K562 (cell line): ENCODE results near the gene NRXN3. TPM values are rescaled to one million over a fixed set of nuclear protein-coding genes. Genes with fewer than 3 reads are reported as not detected.

ENCODE experiments used
- ATAC-seq: fragments of 200-7000 bp; cut with Tn5 transposase; 3 replicates; pipeline ENCODE4 v1.9.1; 2020; ENCODE audit warnings: moderate library complexity
- BruUV-seq: library from RNA; stranded (reverse); fragments of 400-500 nt; replicated peaks from 2 replicates; lab custom pipeline; 2021; lab: Mats Ljungman, UMichigan
- CTCF ChIA-PET: fragments of 300-600 bp; formaldehyde crosslinking; extraction: SDS; loops from one replicate; lab custom pipeline; 2021; ENCODE audit warnings: low intra/inter-chr PET ratio; lab: Yijun Ruan, JAX
- POLR2A ChIA-PET: fragments of 300-600, 350-650 bp; sonication (Branson Sonifier 250); formaldehyde crosslinking; extraction: SDS; loops from one replicate; lab custom pipeline; 2021; ENCODE audit warnings: antibody characterized with exemption, inconsistent platforms; lab: Yijun Ruan, JAX
- DNase-seq, 4 experiments: peaks; one replicate each; pipeline versions ENCODE4 v3.0.0 to v3.0.0-alpha.2; 2011 to 2018; ENCODE audit warnings: low spot score in 3 of 4, mixed read lengths in 3 of 4; ENCODE audit errors: extremely low read depth in 1 of 4
- FAIRE-seq: peaks from 2 replicates; lab custom pipeline; 2011; peaks lifted over from hg19 to GRCh38; lab: Jason Lieb, UNC
- H2AFZ ChIP-seq: 2 replicates; pipeline ENCODE4 v1.6.0; 2011; ENCODE audit warnings: low read depth, low read length, control low read depth, inconsistent platforms
- H3K27ac ChIP-seq: fragments of 200-600 bp; 3 replicates; pipeline ENCODE4 v1.8.0; 2011; ENCODE audit warnings: low read depth, mild to moderate bottlenecking, control low read depth, inconsistent platforms, low read length, moderate library complexity, mixed read lengths; ENCODE audit errors: extremely low read depth
- H3K27me3 ChIP-seq, 2 experiments: fragments of 300-600 bp in 1 of 2; 2 replicates in 1 of 2; 3 replicates in 1 of 2; pipeline versions ENCODE4 v1.6.0 to v1.8.0; 2011; ENCODE audit warnings: inconsistent platforms in 2 of 2, low read length in 2 of 2, mild to moderate bottlenecking in 1 of 2, mixed read lengths in 1 of 2, moderate library complexity in 1 of 2; ENCODE audit not compliant: control insufficient read depth in 2 of 2, insufficient read depth in 2 of 2
- H3K36me3 ChIP-seq: fragments of 300-600 bp; 3 replicates; pipeline ENCODE4 v1.8.0; 2011; ENCODE audit warnings: mild to moderate bottlenecking, low read length, inconsistent platforms; ENCODE audit not compliant: control insufficient read depth, insufficient read depth
- H3K4me1 ChIP-seq, 2 experiments: fragments of 200-600 bp in 1 of 2; replicated peaks in 1 of 2; 2 replicates in 1 of 2; 3 replicates in 1 of 2; pipeline versions ENCODE4 v1.5.1 to v1.8.0; 2011; ENCODE audit warnings: inconsistent platforms in 2 of 2, low read length in 2 of 2, mild to moderate bottlenecking in 1 of 2, mixed read lengths in 1 of 2, moderate library complexity in 1 of 2; ENCODE audit not compliant: control insufficient read depth in 2 of 2, insufficient read depth in 2 of 2
- H3K4me2 ChIP-seq: 2 replicates; pipeline ENCODE4 v1.6.1; 2011; ENCODE audit warnings: low read length, control low read depth, inconsistent platforms, mixed read lengths; ENCODE audit not compliant: insufficient read depth
- H3K4me3 ChIP-seq: fragments of 200-600 bp; sonication (generic), shearing (Covaris generic); 2 replicates; pipeline ENCODE4 v1.5.1; 2016; ENCODE audit warnings: control low read depth, inconsistent platforms
- H3K79me2 ChIP-seq: fragments of 200-600 bp; 3 replicates; pipeline ENCODE4 v1.8.0; 2011; ENCODE audit warnings: low read length, inconsistent platforms; ENCODE audit not compliant: control insufficient read depth, insufficient read depth
- H3K9ac ChIP-seq, 2 experiments: 2 replicates each; pipeline versions ENCODE4 v1.6.0 to v1.6.1; 2011; ENCODE audit warnings: low read depth in 2 of 2, low read length in 2 of 2, control low read depth in 1 of 2, inconsistent platforms in 1 of 2, mild to moderate bottlenecking in 1 of 2, mixed read lengths in 1 of 2; ENCODE audit not compliant: insufficient read depth in 1 of 2
- H3K9me1 ChIP-seq: one replicate; pipeline ENCODE4 v1.6.0; 2011; ENCODE audit warnings: inconsistent platforms, mild to moderate bottlenecking, low read length, moderate library complexity; ENCODE audit not compliant: control insufficient read depth, insufficient read depth
- H3K9me3 ChIP-seq: replicated peaks from 2 replicates; pipeline ENCODE4 v1.5.1; 2011; ENCODE audit warnings: low read depth, low read length, inconsistent platforms; ENCODE audit not compliant: control insufficient read depth, insufficient read depth
- H4K20me1 ChIP-seq: replicated peaks from 2 replicates; pipeline ENCODE4 v1.6.1; 2011; ENCODE audit warnings: low read length, inconsistent platforms, mixed read lengths; ENCODE audit not compliant: control insufficient read depth, insufficient read depth
- CC2D1A ChIP-seq: fragments of 450-650 bp; IDR thresholded peaks from 2 replicates; pipeline ENCODE4 v1.6.1; 2017; ENCODE audit warnings: mild to moderate bottlenecking
- MNT ChIP-seq, 2 experiments: fragments of 450-650 bp; conservative IDR thresholded peaks; 2 replicates each; pipeline ENCODE4 v1.6.1; 2017; ENCODE audit warnings: mild to moderate bottlenecking in 2 of 2, moderate library complexity in 2 of 2
- TAF1 ChIP-seq: IDR thresholded peaks from 2 replicates; pipeline ENCODE4 v1.6.1; 2011; ENCODE audit warnings: mild to moderate bottlenecking, low read length, moderate library complexity; ENCODE audit not compliant: insufficient read depth, control insufficient read depth, severe bottlenecking; ENCODE audit errors: extremely low read depth
- TAL1 ChIP-seq: fragments of 450-650 bp; IDR thresholded peaks from 2 replicates; pipeline ENCODE4 v1.6.1; 2016; ENCODE audit warnings: mild to moderate bottlenecking
- THAP7 ChIP-seq: fragments of 250-450 bp; sonication (Bioruptor Pico); IDR thresholded peaks from 2 replicates; pipeline ENCODE4 v1.5.0; 2021
- ZNF133 ChIP-seq: fragments of 250-450 bp; sonication (Bioruptor Pico); IDR thresholded peaks from 2 replicates; pipeline ENCODE4 v1.4.0; 2020; ENCODE audit warnings: mild to moderate bottlenecking
- ZNF24 ChIP-seq: fragments of 450-650 bp; IDR thresholded peaks from 2 replicates; pipeline ENCODE4 v1.6.1; 2016
- ZNF280B ChIP-seq: fragments of 250-450 bp; sonication (Bioruptor Pico); IDR thresholded peaks from 2 replicates; pipeline ENCODE4 v1.5.1; 2021; ENCODE audit warnings: mild to moderate bottlenecking
- ZNF764 ChIP-seq: fragments of 250-450 bp; sonication (Bioruptor Pico); IDR thresholded peaks from 2 replicates; pipeline ENCODE4 v1.4.0; 2020; ENCODE audit warnings: low read depth, mild to moderate bottlenecking, moderate library complexity
- WGBS: fragments of 100-300 bp; shearing (Covaris generic); methylation state at CpG from one replicate; pipeline ENCODE4 v1.1.6; 2016; ENCODE audit warnings: low coverage, mixed read lengths; ENCODE audit not compliant: insufficient coverage; ENCODE audit errors: missing lambda C conversion rate; 5-methylcytosine and 5-hydroxymethylcytosine counted together
- in situ Hi-C: fragments of 300-500 bp; cut with MboI; formaldehyde crosslinking; loops from 4 replicates; pipeline ENCODE4 v1.15.0; 2018; ENCODE audit warnings: inconsistent platforms, mixed read lengths
- intact Hi-C: fragments of 100-400 bp; cut with micrococcal nuclease; formaldehyde crosslinking; loops from 2 replicates; pipeline ENCODE4 v1.14.2; 2022
- polyA plus RNA-seq, 8 experiments: library from polyadenylated mRNA; depleted of rRNA in 4 of 8; stranded (reverse) in 5 of 8; unstranded in 3 of 8; fragments of >200 nt; fragmentation: Nextera tagmentation in 2 of 8; fragmentation: Illumina TruSeq in 1 of 8; extraction: Ambion mirVana in 2 of 8; extraction: Trizol in 1 of 8; gene quantifications; 2 replicates each; pipeline versions ENCODE4 v1.2.1 to v1.2.3, GENCODE V29; 2011 to 2014; ENCODE audit warnings: inconsistent platforms in 1 of 8, missing spikeins in 1 of 8
- total RNA-seq, 7 experiments: library from RNA; depleted of rRNA in 6 of 7; stranded (reverse); fragments of >200 nt in 6 of 7; fragmentation: Illumina TruSeq in 2 of 7; extraction: Trizol in 2 of 7; gene quantifications; 2 replicates each; pipeline versions ENCODE4 v1.2.1 to v1.2.3, GENCODE V29; 2011 to 2021; ENCODE audit warnings: low replicate concordance in 1 of 7
- TF ChIP-seq, protein P1 (sequence below), 2 experiments: IDR thresholded peaks; 2 replicates each; pipeline ENCODE4 v1.6.1; 2012; ENCODE audit warnings: improper control_type of control experiment in 2 of 2, low read depth in 2 of 2, low read length in 2 of 2, borderline replicate concordance in 1 of 2
- TF ChIP-seq, protein P2 (sequence below): fragments of 250-450 bp; sonication (Bioruptor Pico); IDR thresholded peaks from 2 replicates; pipeline ENCODE4 v1.6.1; 2021; ENCODE audit warnings: mild to moderate bottlenecking
- TF ChIP-seq, protein P3 (sequence below): fragments of 450-650 bp; formaldehyde crosslinking; IDR thresholded peaks from 2 replicates; pipeline ENCODE4 v1.4.0; 2020; ENCODE audit warnings: mild to moderate bottlenecking, moderate library complexity

NRXN3 gene
- total and polyA plus RNA-seq, 9 of the 15 experiments (the other 6 are each of a cell fraction or from before 2014, with no cell fraction given): 0.09 TPM; not detected in 8

DNA sequence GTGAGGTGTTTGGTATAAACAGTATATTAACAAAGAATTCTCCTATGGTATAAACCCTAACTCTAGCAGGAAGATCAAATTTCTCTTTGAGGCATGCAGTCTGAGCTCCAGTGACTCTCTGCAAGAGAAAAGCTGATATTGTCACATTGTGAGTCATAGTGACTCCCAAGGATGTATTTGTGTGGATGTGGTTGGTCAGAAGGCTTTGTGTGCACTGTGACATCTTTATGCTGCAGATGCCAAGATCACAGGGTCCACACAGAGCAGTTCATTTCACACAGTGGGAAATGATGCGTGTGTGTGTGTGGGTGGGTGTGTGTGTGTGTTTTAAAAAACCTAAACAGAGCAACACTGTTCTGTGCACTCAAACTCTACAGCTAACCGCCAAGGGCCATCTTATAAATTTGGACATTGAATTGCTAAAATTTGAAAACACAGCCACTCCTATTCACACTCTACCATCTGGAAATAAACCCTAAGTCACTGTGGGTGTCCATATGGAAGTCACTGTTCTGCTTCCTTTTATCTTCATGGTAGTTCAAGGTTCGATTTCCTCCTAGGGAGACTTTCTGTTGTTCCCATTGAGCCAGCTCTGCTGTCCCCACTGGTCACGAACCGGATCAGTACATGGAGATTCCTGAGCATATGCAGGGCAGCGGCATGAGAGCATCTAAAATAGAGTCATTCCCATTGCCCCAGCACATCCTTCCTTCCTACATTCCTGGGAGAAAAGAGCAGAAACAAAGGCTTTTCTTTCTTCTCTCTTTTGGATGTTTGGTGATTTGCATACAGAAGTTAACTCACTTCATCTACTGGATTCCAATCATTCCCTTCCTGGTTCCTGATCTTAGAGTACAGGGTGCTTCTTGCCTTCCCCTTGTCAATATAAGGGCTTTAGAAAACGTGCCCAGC is 1313.6 kb downstream of the NRXN3 start:
- Histone ChIP-seq H3K4me3 (no peak overlapping the region), H4K20me1 (no peaks in the 10 kb centered on the region), H2AFZ (no peak overlapping the region), H3K36me3 (no peaks in the 10 kb centered on the region), H3K79me2 (no peaks in the 10 kb centered on the region), H3K9ac (no peak overlapping the region), H3K27ac (no peak overlapping the region), H3K27me3 (no peaks in the 10 kb centered on the region), H3K9me1 (no peaks in the 10 kb centered on the region), H3K4me2 (no peak overlapping the region), H3K4me1 (no peaks in the 10 kb centered on the region), H3K9me3 (no peaks in the 10 kb centered on the region; the same call in 1 of the 2 replicates)
- ATAC-seq (no peak), DNase-seq (no peak), FAIRE-seq (no peak)
- BruUV-seq: no TSS peak
- ChIA-PET CTCF (no interaction called here), POLR2A (interaction anchor here (0.7 kb wide), 1 partner anchor 51 kb away, joined by 3 read pairs; no protein-coding TSS in a partner anchor)
- in situ Hi-C loops (no loop called here), intact Hi-C loops (no loop called here)
- 0% methylated on average over 7 of the region's 7 CpGs for WGBS
- TF ChIP-seq TAL1 (no peak), ZNF24 (no peak), CC2D1A (no peak), THAP7 (CRISPR knock-in tag) (no peak), MNT (conservative IDR thresholded peaks at IDR 0.05) (no peak), TAF1 (no peak), ZNF764 (CRISPR knock-in tag) (no peak), ZNF280B (CRISPR knock-in tag) (no peak), ZNF133 (CRISPR knock-in tag) (no peak)
- TF ChIP-seq, protein P1, sequence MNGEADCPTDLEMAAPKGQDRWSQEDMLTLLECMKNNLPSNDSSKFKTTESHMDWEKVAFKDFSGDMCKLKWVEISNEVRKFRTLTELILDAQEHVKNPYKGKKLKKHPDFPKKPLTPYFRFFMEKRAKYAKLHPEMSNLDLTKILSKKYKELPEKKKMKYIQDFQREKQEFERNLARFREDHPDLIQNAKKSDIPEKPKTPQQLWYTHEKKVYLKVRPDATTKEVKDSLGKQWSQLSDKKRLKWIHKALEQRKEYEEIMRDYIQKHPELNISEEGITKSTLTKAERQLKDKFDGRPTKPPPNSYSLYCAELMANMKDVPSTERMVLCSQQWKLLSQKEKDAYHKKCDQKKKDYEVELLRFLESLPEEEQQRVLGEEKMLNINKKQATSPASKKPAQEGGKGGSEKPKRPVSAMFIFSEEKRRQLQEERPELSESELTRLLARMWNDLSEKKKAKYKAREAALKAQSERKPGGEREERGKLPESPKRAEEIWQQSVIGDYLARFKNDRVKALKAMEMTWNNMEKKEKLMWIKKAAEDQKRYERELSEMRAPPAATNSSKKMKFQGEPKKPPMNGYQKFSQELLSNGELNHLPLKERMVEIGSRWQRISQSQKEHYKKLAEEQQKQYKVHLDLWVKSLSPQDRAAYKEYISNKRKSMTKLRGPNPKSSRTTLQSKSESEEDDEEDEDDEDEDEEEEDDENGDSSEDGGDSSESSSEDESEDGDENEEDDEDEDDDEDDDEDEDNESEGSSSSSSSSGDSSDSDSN (IDR thresholded peaks at IDR 0.05; ENCODE audit: borderline replicate concordance in 1 of 2, low read depth in 2 of 2, low read length in 2 of 2): no peak
- TF ChIP-seq, protein P2, sequence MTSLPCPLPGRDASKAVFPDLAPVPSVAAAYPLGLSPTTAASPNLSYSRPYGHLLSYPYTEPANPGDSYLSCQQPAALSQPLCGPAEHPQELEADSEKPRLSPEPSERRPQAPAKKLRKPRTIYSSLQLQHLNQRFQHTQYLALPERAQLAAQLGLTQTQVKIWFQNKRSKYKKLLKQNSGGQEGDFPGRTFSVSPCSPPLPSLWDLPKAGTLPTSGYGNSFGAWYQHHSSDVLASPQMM: no peak
- TF ChIP-seq, protein P3, sequence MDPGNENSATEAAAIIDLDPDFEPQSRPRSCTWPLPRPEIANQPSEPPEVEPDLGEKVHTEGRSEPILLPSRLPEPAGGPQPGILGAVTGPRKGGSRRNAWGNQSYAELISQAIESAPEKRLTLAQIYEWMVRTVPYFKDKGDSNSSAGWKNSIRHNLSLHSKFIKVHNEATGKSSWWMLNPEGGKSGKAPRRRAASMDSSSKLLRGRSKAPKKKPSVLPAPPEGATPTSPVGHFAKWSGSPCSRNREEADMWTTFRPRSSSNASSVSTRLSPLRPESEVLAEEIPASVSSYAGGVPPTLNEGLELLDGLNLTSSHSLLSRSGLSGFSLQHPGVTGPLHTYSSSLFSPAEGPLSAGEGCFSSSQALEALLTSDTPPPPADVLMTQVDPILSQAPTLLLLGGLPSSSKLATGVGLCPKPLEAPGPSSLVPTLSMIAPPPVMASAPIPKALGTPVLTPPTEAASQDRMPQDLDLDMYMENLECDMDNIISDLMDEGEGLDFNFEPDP: no peak
